Spleen (tissue), 7 donors: ENCODE measurements around the gene RUVBL1.

Source experiments
- POLR2A ChIP-seq, 3 donors: fragments of 450-650 bp; IDR thresholded peaks; one replicate each; pipeline ENCODE4 v1.5.1; 2017; ENCODE audit warnings: antibody characterized with exemption in 3 of 3, mild to moderate bottlenecking in 1 of 3
- POLR2AphosphoS5 ChIP-seq, 3 donors: sonication (generic); formaldehyde crosslinking; IDR thresholded peaks; one replicate each; pipeline ENCODE4 v1.5.1; 2017; ENCODE audit warnings: antibody characterized with exemption in 3 of 3
- TF ChIP-seq, protein P1 (sequence below), 11 experiments: fragments of 200-600 bp in 7 of 11; fragments of 450-650 bp in 4 of 11; sonication (generic) in 4 of 11; IDR thresholded peaks in 8 of 11; conservative IDR thresholded peaks in 3 of 11; 1 replicate in 7 of 11; 2 replicates in 4 of 11; pipeline versions ENCODE4 v1.4.0 to v1.8.0; 2016 to 2021; ENCODE audit warnings: antibody characterized with exemption in 11 of 11, inconsistent platforms in 4 of 11, mild to moderate bottlenecking in 1 of 11
- donor health status: DM: no; HTN: no; CAD: no; lungs with moderate emphysema.
- donor health status: DM: no; HTN: no; CAD: no.
- donor health status: DM: no; HTN: no; CAD: no.

GRCh38 chr3:128133273-128133883 is 9.8 kb upstream of the RUVBL1 start:
- TF ChIP-seq, protein P1, sequence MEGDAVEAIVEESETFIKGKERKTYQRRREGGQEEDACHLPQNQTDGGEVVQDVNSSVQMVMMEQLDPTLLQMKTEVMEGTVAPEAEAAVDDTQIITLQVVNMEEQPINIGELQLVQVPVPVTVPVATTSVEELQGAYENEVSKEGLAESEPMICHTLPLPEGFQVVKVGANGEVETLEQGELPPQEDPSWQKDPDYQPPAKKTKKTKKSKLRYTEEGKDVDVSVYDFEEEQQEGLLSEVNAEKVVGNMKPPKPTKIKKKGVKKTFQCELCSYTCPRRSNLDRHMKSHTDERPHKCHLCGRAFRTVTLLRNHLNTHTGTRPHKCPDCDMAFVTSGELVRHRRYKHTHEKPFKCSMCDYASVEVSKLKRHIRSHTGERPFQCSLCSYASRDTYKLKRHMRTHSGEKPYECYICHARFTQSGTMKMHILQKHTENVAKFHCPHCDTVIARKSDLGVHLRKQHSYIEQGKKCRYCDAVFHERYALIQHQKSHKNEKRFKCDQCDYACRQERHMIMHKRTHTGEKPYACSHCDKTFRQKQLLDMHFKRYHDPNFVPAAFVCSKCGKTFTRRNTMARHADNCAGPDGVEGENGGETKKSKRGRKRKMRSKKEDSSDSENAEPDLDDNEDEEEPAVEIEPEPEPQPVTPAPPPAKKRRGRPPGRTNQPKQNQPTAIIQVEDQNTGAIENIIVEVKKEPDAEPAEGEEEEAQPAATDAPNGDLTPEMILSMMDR (IDR thresholded peaks at IDR 0.05 in 8 of 11, conservative IDR thresholded peaks at IDR 0.05 in 3 of 11) = peak; percentile 32 to 84 (median 61)
- TF ChIP-seq POLR2AphosphoS5 (IDR thresholded peaks at IDR 0.05) = no peak
- TF ChIP-seq POLR2A (IDR thresholded peaks at IDR 0.05) = no peak
